HG02885 (cell line): ENCODE measurements around the gene KRT27.
"Not testable (repeated sequence)": the region's sequence is repeated elsewhere in the genome, so short reads cannot be mapped to it uniquely, and the experiment has no call there.

Experiments
- ATAC-seq: cut with Tn5 transposase; IDR thresholded peaks from one replicate; pipeline ENCODE4 v1.9.1; 2021; ENCODE audit warnings: mild to moderate bottlenecking; ENCODE audit not compliant: unreplicated experiment, poor library complexity

Gene KRT27

DNA sequence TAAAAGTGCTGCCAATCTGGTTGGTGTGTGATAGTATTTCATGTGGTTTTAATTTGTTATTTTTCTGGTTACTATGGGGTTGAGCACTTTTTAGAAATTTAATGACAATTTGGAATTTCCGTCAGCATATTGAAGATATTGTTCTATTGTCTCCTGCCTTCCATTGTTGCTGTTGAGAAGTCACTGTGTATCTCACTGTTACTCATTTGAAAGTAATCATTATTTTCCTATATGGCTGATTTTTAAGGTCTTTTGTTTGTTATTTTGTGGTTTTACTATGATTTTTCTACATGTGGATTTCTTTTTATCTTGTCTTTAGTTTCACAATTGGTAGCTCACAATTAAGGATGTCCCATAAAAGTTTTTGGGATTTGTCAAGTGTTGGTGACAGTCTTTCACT, 18.6 kb downstream of the KRT27 start:
- ATAC-seq = no peak

DNA sequence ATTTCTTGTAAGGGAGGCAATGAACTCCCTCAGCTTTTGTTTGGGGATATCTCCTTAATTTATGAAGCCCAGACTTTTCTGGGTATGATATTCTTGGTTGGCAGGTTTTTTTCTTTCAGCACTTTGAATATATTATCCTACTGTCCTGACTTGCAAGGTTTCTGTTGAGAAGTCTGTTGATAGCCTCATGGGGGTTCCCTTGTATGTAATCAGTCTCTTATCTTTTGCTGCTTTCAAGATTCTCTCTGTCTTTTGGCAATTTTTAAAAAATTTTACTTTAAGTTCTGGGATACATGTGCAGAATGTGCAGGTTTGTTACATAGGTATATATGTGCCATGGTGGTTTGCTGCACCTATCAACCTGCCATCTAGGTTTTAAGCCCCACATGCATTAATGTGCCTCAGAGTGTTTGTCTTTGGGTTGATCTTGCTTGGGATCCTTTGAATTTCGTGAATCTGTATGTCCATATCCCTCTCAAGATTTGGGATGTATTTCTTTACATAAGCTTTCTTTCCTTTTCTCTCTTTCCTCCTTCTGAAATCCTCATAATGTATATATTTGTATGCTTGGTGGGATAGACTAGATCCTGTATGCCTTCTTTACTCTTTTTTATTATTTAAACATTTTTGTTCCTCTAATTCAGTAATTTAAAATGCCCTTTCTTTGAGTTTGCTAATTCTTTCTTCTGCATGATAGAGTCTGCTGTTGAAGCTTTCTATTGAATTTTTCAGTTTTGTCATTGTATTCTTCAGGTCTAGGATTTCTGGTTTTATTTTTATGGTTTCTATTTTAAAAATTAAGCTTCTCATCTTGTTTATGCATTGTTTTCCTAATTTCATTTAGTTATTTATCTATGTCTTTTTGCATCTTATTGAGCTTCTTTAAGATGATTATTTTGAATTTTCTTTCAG, 22.0 kb downstream of the KRT27 start:
- ATAC-seq = no peak

DNA sequence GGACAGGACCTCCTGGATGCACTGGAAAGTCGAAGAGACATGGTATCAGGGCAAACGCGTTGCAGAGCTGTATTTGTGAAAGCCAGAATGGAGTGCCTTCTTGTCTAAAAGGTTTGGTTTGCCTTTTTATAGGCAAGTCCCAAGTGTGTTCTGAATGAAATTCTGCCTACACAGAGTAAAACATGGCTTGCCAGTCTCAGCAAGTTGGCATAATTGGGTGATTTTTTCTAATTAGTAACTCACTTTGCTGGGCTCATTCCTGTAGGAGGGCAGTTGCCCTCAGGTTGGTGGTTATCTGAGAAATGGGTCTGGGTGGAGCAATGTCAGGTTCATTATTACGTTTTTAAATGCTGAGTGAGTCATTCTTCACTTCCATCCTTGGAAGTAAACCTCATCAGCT, 27.1 kb downstream of the KRT27 start, which contains the start of gene KRT25:
KRT25 (minus strand) TSS at position 101 of the 400 bp plus-strand sequence; CDS start at position 41, 60 bp downstream.
- no peak for ATAC-seq

DNA sequence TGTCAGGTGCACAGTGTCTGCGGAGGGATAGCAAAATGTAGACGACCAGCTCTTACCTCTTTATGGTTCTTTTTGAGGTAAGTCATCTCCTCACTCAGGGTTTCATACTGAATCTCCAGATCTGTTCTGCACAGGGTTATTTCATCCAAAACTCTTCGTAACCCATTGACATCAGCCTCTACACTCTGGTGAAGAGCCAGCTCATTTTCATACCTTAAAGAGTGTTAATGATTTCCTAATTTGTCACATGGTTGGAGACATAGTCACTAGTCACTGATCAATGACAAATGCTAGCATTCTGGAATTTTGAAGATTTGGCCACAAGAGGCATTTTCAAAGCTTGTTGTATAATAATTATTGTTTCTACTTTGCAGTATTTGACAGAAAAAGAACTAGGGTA, 28.5 kb downstream of the KRT27 start:
- ATAC-seq = no peak

DNA sequence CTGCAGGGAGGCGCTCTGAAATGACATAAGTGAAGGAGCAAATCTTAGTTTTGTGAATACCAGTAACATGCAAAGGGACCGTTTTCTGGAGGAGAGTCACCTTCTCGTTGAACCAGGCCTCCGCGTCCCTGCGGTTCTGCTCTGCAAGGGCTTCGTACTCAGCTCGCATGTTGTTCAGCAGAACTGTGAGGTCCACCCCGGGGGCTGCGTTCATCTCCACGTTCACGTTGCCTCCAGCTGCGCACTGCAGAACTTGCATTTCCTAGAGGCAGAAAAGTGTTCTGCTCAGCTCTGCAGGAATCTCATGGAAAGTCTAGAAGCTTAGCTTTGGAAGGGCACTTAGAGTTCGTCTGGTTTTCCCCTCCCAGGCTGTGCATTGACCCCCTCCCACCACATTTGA, 31.3 kb downstream of the KRT27 start:
- no peak for ATAC-seq

DNA sequence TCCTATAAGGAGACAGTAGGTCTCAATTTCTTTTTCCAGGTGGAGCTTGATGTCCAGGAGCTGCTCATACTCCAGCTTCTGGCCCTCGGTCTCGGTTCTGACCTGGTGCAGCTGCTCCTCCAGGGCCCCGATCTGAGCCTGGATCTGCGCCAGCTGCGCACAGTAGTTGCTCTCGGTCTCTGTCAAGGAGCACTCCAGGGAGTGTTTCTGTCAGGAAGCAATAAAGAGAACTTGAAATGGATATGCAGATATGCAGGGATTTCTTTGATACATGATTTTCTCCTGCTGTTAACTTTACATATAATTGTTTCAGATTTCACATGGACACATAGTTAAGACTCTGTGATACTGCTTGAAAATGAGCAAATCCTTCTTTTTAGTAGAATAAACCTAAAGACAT, 32.0 kb downstream of the KRT27 start:
- ATAC-seq = no peak

DNA sequence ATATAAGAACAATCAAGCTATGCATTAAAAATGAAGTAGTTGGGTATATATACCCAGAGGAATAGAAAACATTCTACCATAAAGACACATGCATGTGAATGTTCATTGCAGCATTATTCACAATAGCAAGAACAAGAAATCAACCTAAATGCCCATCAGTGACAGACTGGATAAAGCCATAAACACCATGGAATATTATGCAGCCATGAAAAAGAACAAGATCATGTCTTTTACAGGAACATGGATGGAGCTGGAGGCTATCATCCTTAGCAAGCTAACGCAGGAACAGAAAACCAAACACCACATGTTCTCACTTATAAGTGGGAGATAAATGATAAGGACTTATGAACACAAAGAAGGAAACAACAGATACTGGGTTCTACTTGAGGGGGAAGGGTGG, 33.7 kb downstream of the KRT27 start:
- ATAC-seq = not testable (repeated sequence)

DNA sequence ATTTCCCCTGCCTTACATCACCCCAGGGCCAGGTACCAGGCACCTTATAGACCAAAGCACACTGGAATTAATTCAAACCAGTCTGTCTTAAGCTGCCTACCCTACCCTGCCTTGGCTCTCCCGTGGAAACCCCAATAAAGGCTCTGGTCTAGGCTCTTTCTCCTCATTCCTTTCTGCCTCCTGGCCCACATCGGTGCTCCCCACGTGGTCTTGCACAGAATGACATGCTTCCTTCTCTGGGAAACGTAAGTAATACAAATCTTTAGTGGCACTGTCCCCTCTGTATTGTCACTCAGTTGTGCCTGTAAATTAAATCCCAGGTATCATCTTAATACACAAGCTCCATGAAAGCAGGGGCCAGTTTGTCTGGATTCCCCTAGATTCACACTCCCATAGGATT, 43.8 kb downstream of the KRT27 start:
- no peak for ATAC-seq

DNA sequence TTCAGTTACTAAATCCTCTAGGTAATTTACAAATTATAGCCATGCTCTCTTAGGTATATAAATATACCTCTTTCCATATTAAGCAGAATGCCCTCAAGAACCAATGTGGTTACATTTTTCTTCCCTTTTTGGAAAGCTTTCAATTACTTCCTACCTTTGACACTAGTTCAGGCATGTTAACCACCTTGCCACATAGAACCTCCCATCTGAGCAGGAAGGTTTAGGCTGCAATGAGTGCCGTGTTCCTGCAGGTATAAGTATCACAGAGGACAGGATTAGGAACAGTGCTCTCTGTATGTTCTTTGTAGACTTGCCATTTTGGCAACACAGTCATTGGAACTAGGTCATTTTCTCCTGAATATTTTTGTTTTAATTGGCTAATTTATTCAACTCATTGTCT, 47.3 kb downstream of the KRT27 start:
- no peak for ATAC-seq

DNA sequence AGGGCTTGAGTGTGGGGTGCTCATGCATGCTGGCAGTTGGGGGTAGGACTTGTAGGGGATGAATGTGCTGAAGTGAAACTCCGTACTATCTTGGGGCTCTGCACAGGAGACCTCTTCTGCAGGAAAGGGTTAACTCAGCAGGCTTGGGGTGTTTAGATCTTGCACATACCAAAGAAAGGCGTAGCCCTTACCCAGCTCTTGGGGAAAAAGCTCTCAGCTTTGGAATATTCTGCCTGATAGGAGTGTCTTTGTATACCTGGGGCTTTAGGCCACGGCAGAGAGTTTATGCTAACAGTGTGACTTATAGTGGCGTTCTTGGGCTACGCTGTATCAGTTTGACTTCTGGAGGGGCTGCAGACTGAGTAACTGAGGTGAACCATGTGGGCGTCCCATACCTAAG, 48.3 kb downstream of the KRT27 start:
- ATAC-seq = no peak

DNA sequence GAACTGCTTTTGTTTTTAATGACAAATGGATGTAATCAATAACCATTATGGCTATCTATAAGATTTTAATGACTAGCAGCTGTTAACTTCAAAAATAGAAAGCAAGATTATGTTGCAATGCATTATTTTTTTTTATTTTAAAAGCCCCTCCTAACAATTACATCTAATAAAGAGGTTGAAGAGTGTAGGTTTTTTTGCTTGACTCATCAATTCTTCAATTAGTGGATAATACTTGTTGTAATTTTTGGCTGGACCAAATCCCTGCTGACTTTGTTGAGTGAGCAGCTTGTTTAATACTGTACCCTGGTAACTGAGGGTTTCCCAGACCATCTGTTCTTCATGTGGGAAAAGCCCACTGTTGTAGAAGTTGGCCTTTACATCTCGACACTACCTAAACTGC, 51.4 kb downstream of the KRT27 start:
- no peak for ATAC-seq

DNA sequence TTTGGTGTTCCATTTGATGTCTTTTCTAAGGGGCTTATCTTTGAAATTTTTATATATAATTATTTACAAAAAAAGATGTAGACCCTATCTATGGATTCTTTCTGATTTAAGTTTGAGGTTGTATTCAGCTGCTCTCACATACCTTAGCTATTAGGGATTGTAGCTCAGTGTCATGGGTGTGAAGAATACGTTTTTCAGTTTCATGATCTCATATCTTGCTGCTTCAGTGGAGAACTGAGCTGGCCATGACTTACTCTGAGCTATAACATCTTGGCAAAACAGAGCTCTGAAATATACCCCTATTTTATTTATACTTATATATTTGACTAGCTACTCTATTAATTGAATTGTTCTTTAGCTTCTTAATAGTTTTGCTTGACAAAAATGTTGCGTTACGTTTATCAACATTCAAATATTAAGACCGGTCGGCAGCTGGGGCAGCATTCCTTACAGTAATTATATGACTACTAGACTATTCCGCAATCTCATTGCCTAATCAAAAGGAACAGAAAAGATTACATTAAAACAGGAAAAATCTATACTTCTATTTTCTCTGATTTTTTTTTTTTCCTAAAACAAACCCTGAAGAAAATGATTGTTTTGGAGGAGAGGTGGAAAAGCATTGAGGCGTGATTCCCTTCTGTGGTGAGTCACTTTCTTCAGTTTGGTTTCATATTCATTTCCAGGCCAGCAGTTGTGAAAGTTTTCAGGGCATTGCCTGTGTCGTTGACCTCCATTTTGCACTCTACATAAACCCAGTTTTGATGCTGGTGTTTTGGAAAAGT, 54.7 kb downstream of the KRT27 start:
- no peak for ATAC-seq

DNA sequence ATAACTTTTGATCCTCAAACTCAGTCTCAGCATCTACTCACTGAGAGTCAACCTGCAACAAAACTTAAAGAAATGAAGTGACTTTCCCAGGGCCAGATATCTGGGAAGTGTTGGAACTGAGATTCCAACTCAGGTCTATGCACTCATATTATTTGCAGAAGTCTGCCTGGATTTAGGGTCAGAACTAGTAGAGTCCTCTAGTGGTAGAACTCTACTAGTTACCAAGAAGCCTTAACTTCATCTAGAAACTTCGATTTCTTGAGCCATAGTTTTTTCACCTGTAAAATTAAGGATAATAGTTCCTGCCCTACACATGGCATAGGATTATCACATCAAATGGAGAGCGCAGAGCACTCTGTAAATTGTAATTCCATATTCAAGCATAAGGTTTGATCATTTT, 55.4 kb downstream of the KRT27 start:
- no peak for ATAC-seq
